ENCODE data around the gene PCYOX1L.

- TF ChIP-seq REST (IDR thresholded peaks at IDR 0.05; ENCODE audit: insufficient read depth in 1 of 2, low read depth in 2 of 2, low read length in 2 of 2) (no peak), POLR2AphosphoS5 (IDR thresholded peaks at IDR 0.05; ENCODE audit: low read depth, low read length) (no peak), TAF1 (IDR thresholded peaks at IDR 0.05; ENCODE audit: borderline replicate concordance, insufficient read depth, low read length) (no peak), SIN3A (IDR thresholded peaks at IDR 0.05; ENCODE audit: borderline replicate concordance, insufficient read depth, low read length) (no peak), FOXP2 (optimal IDR thresholded peaks at IDR 0.05; ENCODE audit: borderline replicate concordance, extremely low read depth, extremely low read length, insufficient read depth) (no peak)
These were observed 54.1 kb downstream of the PCYOX1L start for GRCh38 chr5:149411738-149412519.

Data from PFSK-1 (cell line).